Mammary epithelial cell (primary cell): ENCODE results near the gene LRP1-AS.

Experiments used
- EZH2 ChIP-seq: IDR thresholded peaks from 2 replicates; pipeline ENCODE4 v1.6.1; 2012; ENCODE audit warnings: low read length, inconsistent platforms, borderline replicate concordance
- TF ChIP-seq, protein P1 (sequence below), 2 donors: IDR thresholded peaks in 1 of 2; conservative IDR thresholded peaks in 1 of 2; 2 replicates each; pipeline ENCODE4 v1.5.1; 2011 to 2012; ENCODE audit warnings: inconsistent platforms in 2 of 2, low read length in 2 of 2, mild to moderate bottlenecking in 2 of 2, control low read depth in 1 of 2, low read depth in 1 of 2; ENCODE audit not compliant: insufficient read depth in 1 of 2; ENCODE audit errors: extremely low read depth in 1 of 2

DNA sequence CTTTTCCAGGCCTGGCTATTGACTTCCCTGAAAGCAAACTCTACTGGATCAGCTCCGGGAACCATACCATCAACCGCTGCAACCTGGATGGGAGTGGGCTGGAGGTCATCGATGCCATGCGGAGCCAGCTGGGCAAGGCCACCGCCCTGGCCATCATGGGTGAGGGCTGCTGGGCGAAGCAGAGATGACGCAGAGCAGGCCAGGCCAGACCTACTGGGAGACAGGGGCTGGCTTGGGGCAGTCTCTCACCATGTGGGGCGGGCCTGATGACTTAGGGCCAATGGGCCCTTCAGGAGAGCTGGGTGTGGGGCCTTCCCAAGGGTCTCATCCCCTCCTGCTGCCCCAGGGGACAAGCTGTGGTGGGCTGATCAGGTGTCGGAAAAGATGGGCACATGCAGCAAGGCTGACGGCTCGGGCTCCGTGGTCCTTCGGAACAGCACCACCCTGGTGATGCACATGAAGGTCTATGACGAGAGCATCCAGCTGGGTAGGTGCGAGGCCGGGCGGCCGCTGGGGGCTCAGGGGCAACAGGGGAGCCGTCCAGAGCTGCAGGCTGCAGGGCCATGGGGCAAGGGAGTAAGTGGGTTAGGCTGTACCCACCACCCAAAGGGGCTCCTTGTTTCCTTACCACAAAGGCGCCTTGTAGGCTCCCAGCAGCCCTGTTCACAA, 33.0 kb upstream of the LRP1-AS start:
- TF ChIP-seq, protein P1, sequence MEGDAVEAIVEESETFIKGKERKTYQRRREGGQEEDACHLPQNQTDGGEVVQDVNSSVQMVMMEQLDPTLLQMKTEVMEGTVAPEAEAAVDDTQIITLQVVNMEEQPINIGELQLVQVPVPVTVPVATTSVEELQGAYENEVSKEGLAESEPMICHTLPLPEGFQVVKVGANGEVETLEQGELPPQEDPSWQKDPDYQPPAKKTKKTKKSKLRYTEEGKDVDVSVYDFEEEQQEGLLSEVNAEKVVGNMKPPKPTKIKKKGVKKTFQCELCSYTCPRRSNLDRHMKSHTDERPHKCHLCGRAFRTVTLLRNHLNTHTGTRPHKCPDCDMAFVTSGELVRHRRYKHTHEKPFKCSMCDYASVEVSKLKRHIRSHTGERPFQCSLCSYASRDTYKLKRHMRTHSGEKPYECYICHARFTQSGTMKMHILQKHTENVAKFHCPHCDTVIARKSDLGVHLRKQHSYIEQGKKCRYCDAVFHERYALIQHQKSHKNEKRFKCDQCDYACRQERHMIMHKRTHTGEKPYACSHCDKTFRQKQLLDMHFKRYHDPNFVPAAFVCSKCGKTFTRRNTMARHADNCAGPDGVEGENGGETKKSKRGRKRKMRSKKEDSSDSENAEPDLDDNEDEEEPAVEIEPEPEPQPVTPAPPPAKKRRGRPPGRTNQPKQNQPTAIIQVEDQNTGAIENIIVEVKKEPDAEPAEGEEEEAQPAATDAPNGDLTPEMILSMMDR (conservative IDR thresholded peaks at IDR 0.05 in 1 of 2, IDR thresholded peaks at IDR 0.05 in 1 of 2; ENCODE audit: extremely low read depth in 1 of 2, insufficient read depth in 1 of 2, low read depth in 1 of 2, low read length in 2 of 2), result no peak
- no peak for TF ChIP-seq EZH2
